ENCODE data around the gene IKBKE. TPM values are rescaled to one million over a fixed set of nuclear protein-coding genes. Genes with fewer than 3 reads are reported as not detected.

IKBKE gene
- total and polyA plus RNA-seq, 10 of the 15 experiments (the other 5 are each of a cell fraction or from before 2014, with no cell fraction given) = 12.8 to 35.1 (median 23.1) TPM

DNA sequence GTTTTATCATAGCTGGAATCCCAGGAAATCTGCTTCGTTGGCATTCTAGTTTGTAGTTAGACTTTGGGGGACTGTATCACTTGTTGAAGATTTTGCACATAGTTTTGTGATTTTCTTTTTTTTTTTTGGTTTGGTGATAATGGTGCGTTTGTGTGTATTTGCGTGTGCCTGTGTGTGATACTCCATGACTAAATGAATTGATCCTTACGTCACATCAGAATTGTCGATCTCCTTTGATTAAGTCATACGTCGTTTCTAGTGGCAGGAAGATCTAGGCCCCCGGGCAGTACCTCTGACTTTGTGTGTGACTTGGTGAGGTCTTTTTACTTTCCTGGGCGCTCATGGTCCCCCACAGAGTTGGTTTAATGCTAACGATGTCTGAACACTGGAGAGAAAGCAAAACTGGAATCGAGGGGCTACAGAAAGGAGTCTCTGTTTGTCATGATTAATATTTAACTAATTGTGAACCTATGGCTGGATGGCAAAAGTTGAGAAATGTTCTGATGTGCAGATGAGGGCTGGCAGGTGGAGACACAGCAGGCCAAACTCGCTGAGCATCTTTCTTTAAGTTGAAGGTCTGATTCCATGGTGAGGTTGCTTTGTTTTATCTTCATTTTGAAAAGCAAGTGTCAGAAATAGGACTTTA, 39.5 kb downstream of the IKBKE start:
- intact Hi-C loops (cut with micrococcal nuclease; ENCODE audit: unreplicated experiment) (loop anchor here (10.0 kb wide), 1 partner anchor 405 kb away; no protein-coding TSS in a partner anchor), in situ Hi-C loops (cut with MboI) (no loop called here)
- H3K4me2 ChIP-seq (ENCODE audit: control insufficient read depth, insufficient read depth) = no peak overlapping the region

DNA sequence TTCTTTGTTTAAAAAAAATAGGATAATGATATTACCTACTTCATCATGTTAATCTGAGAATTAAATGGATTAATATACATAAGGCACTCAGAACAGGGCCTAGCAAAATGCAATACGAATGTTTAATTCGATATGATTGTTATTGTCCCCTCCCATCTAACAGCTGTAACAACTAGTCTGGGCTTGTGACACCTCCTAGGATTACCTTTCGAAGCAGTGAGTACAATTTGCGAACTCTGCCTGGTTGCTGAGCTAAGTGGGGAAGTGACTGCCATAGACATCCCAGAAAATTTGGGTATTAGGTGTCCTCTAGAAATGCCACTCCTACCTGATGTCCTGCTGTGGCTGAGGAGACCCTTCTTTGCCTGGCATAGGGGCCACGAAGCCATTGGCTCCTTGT, 40.1 kb downstream of the IKBKE start:
- H3K27me3 ChIP-seq (replicated peaks in 1 of 2; ENCODE audit: control insufficient read depth in 2 of 2, insufficient read depth in 2 of 2, low read length in 1 of 2) = no peaks in the 10 kb centered on the region
- POLR2A ChIA-PET = interaction anchor here (1.1 to 1.4 kb wide), 2 partner anchors 15 to 39 kb away, joined by 4 to 5 read pairs; no protein-coding TSS in a partner anchor
- no peak overlapping the region for H3K4me3 ChIP-seq
- TF ChIP-seq RAD51 (IDR thresholded peaks at IDR 0.05) (no peak), RELA (IDR thresholded peaks at IDR 0.05; ENCODE audit: borderline replicate concordance, partially characterized antibody) (no peak), SUZ12 (IDR thresholded peaks at IDR 0.05; ENCODE audit: unreplicated experiment) (no peak), CREM (IDR thresholded peaks at IDR 0.05; ENCODE audit: low read depth) (no peak), TARDBP (IDR thresholded peaks at IDR 0.05; ENCODE audit: borderline replicate concordance) (no peak), KLF5 (IDR thresholded peaks at IDR 0.05; ENCODE audit: partially characterized antibody) (no peak), RAD21 (IDR thresholded peaks at IDR 0.05; ENCODE audit: insufficient read depth, low read depth, low read length) (no peak), HDAC2 (IDR thresholded peaks at IDR 0.05) (no peak), MEF2B (IDR thresholded peaks at IDR 0.05; ENCODE audit: partially characterized antibody, poor library complexity, severe bottlenecking) (no peak), SPI1 (IDR thresholded peaks at IDR 0.05; ENCODE audit: borderline replicate concordance, insufficient read depth, low read depth, low read length) (no peak)
- TF ChIP-seq, protein P1, sequence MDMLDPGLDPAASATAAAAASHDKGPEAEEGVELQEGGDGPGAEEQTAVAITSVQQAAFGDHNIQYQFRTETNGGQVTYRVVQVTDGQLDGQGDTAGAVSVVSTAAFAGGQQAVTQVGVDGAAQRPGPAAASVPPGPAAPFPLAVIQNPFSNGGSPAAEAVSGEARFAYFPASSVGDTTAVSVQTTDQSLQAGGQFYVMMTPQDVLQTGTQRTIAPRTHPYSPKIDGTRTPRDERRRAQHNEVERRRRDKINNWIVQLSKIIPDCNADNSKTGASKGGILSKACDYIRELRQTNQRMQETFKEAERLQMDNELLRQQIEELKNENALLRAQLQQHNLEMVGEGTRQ (IDR thresholded peaks at IDR 0.05; ENCODE audit: borderline replicate concordance, low read depth, low read length) = no peak
- H3K9me3 ChIP-seq (replicated peaks; ENCODE audit: control insufficient read depth, insufficient read depth, low read length) = no peaks in the 10 kb centered on the region
- no TSS peak for BruUV-seq (replicated peaks)
- SMC1A ChIA-PET (ENCODE audit: uncharacterized antibody, unreplicated experiment) = interaction anchor here (1.1 kb wide), 1 partner anchor 35 kb away, joined by 6 read pairs; no protein-coding TSS in a partner anchor
- intact Hi-C loops (cut with micrococcal nuclease; ENCODE audit: unreplicated experiment) = no loop called here
- H4K20me1 ChIP-seq (ENCODE audit: control insufficient read depth, insufficient read depth) = no peaks in the 10 kb centered on the region
- RAD21 ChIA-PET (ENCODE audit: unreplicated experiment) = no interaction called here
- H3K79me2 ChIP-seq (ENCODE audit: control insufficient read depth, insufficient read depth, low read length) = no peaks in the 10 kb centered on the region
- in situ Hi-C loops (cut with MboI) = no loop called here
- CTCF ChIA-PET = interaction anchor here (1.2 to 2.8 kb wide), 3 partner anchors 14 to 31 kb away, joined by 6 to 10 read pairs (median 7); no protein-coding TSS in a partner anchor
- FAIRE-seq (no peak), DNase-seq (ENCODE audit: low read depth, low spot score) (no peak), ATAC-seq (no peak)
- no peak overlapping the region for H3K27ac ChIP-seq (ENCODE audit: control insufficient read depth, insufficient read depth)
- H2AFZ ChIP-seq (ENCODE audit: control insufficient read depth, low read depth, low read length) = no peak overlapping the region
- whole genome bisulfite sequencing (ENCODE audit: insufficient coverage, insufficient replicate concordance, low lambda C conversion rate, missing lambda C conversion rate) = 78% methylated on average over 5 of the region's 5 CpGs
- H3K4me1 ChIP-seq (ENCODE audit: control insufficient read depth, insufficient read depth, low read length) = peaks cover 17% of the 10 kb centered on the region
- H3K9ac ChIP-seq (ENCODE audit: control insufficient read depth, insufficient read depth, low read length) = no peak overlapping the region
- H3K4me2 ChIP-seq (ENCODE audit: control insufficient read depth, insufficient read depth) = peak overlapping the region; percentile 19; the same call in 1 of the 2 replicates
- H3K36me3 ChIP-seq (ENCODE audit: control insufficient read depth in 2 of 2, insufficient read depth in 2 of 2, low read length in 1 of 2) = no peaks in the 10 kb centered on the region

More for the DNA sequence above, 39.5 kb downstream of the IKBKE start:
- RAD21 ChIA-PET (ENCODE audit: unreplicated experiment) = no interaction called here
- TF ChIP-seq EP300 (IDR thresholded peaks at IDR 0.05; ENCODE audit: borderline replicate concordance in 1 of 2, control insufficient read depth in 1 of 2, low read depth in 2 of 2, low read length in 2 of 2) = no peak
- TF ChIP-seq, protein P2, sequence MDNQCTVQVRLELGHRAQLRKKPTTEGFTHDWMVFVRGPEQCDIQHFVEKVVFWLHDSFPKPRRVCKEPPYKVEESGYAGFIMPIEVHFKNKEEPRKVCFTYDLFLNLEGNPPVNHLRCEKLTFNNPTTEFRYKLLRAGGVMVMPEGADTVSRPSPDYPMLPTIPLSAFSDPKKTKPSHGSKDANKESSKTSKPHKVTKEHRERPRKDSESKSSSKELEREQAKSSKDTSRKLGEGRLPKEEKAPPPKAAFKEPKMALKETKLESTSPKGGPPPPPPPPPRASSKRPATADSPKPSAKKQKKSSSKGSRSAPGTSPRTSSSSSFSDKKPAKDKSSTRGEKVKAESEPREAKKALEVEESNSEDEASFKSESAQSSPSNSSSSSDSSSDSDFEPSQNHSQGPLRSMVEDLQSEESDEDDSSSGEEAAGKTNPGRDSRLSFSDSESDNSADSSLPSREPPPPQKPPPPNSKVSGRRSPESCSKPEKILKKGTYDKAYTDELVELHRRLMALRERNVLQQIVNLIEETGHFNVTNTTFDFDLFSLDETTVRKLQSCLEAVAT (IDR thresholded peaks at IDR 0.05) = peak; percentile 87
- no peaks in the 10 kb centered on the region for H3K27me3 ChIP-seq (replicated peaks in 1 of 2; ENCODE audit: control insufficient read depth in 2 of 2, insufficient read depth in 2 of 2, low read length in 1 of 2)
- FAIRE-seq (no peak), ATAC-seq (no peak), DNase-seq (ENCODE audit: low read depth, low spot score) (no peak)
- CTCF ChIA-PET = interaction anchor here (0.6 to 2.8 kb wide), 6 partner anchors 14 to 74 kb away, joined by 3 to 10 read pairs (median 4); no protein-coding TSS in a partner anchor
- peaks cover 23% of the 10 kb centered on the region for H3K4me1 ChIP-seq (ENCODE audit: control insufficient read depth, insufficient read depth, low read length)
- H3K4me3 ChIP-seq = no peak overlapping the region
- no peaks in the 10 kb centered on the region for H3K9me3 ChIP-seq (replicated peaks; ENCODE audit: control insufficient read depth, insufficient read depth, low read length)
- SMC1A ChIA-PET (ENCODE audit: uncharacterized antibody, unreplicated experiment) = interaction anchor here (0.7 to 1.7 kb wide), 4 partner anchors 14 to 37 kb away, joined by 3 to 6 read pairs (median 5); no protein-coding TSS in a partner anchor
- H2AFZ ChIP-seq (ENCODE audit: control insufficient read depth, low read depth, low read length) = no peak overlapping the region
- no peak overlapping the region for H3K9ac ChIP-seq (ENCODE audit: control insufficient read depth, insufficient read depth, low read length)
- TSS peak; percentile 37 for BruUV-seq (replicated peaks)
- 82% methylated on average over 12 of the region's 12 CpGs for WGBS (ENCODE audit: insufficient coverage, insufficient replicate concordance, low lambda C conversion rate, missing lambda C conversion rate)
- no peaks in the 10 kb centered on the region for H3K36me3 ChIP-seq (ENCODE audit: control insufficient read depth in 2 of 2, insufficient read depth in 2 of 2, low read length in 1 of 2)
- no peaks in the 10 kb centered on the region for H3K79me2 ChIP-seq (ENCODE audit: control insufficient read depth, insufficient read depth, low read length)
- POLR2A ChIA-PET = interaction anchor here (1.1 to 1.4 kb wide), 2 partner anchors 14 to 38 kb away, joined by 4 to 5 read pairs; no protein-coding TSS in a partner anchor
- no peak overlapping the region for H3K27ac ChIP-seq (ENCODE audit: control insufficient read depth, insufficient read depth)
- H4K20me1 ChIP-seq (ENCODE audit: control insufficient read depth, insufficient read depth) = no peaks in the 10 kb centered on the region

All from GM12878 (cell line).